Measurements from ENCODE around the gene RAD1. TPM values are rescaled to one million over a fixed set of nuclear protein-coding genes. Genes with fewer than 3 reads are reported as not detected.

The RAD1 gene
- total and polyA plus RNA-seq, 8 donors: 4.9 to 33.6 (median 15.1) TPM

- no peak overlapping the region for H3K4me3 ChIP-seq
- H3K27me3 ChIP-seq: no peaks in the 10 kb centered on the region
- H3K4me1 ChIP-seq: peaks cover 10 to 42% (median 22%) of the 10 kb centered on the region in 4 donors
- WGBS, 5 donors: 84 to 98% (median 88%) methylated on average over 2 of the region's 2 CpGs
- TF ChIP-seq CTCF (IDR thresholded peaks at IDR 0.05): no peak
- no peak for TF ChIP-seq POLR2AphosphoS5 (IDR thresholded peaks at IDR 0.05)
- TF ChIP-seq EP300 (IDR thresholded peaks at IDR 0.05): no peak
- TF ChIP-seq POLR2A (IDR thresholded peaks at IDR 0.05): no peak
- peaks cover 18 to 40% (median 34%) of the 10 kb centered on the region in 4 donors for H3K36me3 ChIP-seq
- no peaks in the 10 kb centered on the region for H3K9me3 ChIP-seq
- no peak overlapping the region for H3K27ac ChIP-seq
- intact Hi-C loops (cut with DNase I; ENCODE audit: low total_unique reads): no loop called here
- no peak for DNase-seq
Observed at GRCh38 chr5:34932947-34933346, 17.6 kb upstream of the RAD1 start.

DNA sequence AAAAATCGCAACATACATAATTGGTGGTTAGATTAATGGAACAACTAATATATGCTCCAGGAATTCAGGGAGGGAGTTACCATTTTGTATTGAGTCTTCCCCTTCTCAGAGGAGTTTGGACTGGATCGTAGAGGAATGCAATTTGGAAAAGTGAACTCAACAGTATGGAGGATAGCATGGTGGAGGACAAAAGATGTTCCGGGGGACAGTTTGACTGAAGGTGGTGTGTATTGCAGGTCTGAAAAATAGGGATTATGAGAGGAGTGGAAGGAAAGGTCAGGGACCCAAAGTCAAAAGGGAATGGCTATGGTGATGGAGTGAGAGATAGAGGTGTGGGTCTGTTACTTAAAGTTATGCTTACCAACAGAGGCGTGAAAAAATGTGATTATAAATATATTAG is 15.6 kb upstream of the RAD1 start:
- intact Hi-C loops (cut with DNase I; ENCODE audit: low total_unique reads): no loop called here
- TF ChIP-seq POLR2AphosphoS5 (IDR thresholded peaks at IDR 0.05): no peak
- Histone ChIP-seq H3K27me3 (no peaks in the 10 kb centered on the region), H3K27ac (peak overlapping the region in 2 of 5 donors; percentile 96 to 97), H3K9me3 (no peaks in the 10 kb centered on the region), H3K4me1 (peaks cover 10 to 42% (median 22%) of the 10 kb centered on the region in 4 donors), H3K36me3 (peaks cover 0 to 30% (median 23%) of the 10 kb centered on the region in 4 donors), H3K4me3 (peak overlapping the region; percentile 68 to 84 (median 80))
- WGBS, 5 donors: 67 to 79% (median 68%) methylated on average over 4 of the region's 4 CpGs
- DNase-seq: no peak

- Histone ChIP-seq H3K4me3 (peak overlapping the region; percentile 68 to 84 (median 80)), H3K9me3 (no peaks in the 10 kb centered on the region), H3K36me3 (peaks cover 0 to 30% (median 24%) of the 10 kb centered on the region in 4 donors), H3K4me1 (peaks cover 10 to 42% (median 22%) of the 10 kb centered on the region in 4 donors), H3K27ac (peak overlapping the region in 4 of 5 donors; percentile 88 to 98 (median 96)), H3K27me3 (no peaks in the 10 kb centered on the region)
- DNase-seq: no peak
- intact Hi-C loops (cut with DNase I; ENCODE audit: low total_unique reads): no loop called here
- TF ChIP-seq EP300 (IDR thresholded peaks at IDR 0.05) (no peak), POLR2A (IDR thresholded peaks at IDR 0.05) (no peak), POLR2AphosphoS5 (IDR thresholded peaks at IDR 0.05) (no peak), CTCF (IDR thresholded peaks at IDR 0.05) (no peak)
- WGBS, 5 donors: 1% methylated on average over 3 of the region's 3 CpGs
Observed at GRCh38 chr5:34930462-34930844, 15.1 kb upstream of the RAD1 start.

DNA sequence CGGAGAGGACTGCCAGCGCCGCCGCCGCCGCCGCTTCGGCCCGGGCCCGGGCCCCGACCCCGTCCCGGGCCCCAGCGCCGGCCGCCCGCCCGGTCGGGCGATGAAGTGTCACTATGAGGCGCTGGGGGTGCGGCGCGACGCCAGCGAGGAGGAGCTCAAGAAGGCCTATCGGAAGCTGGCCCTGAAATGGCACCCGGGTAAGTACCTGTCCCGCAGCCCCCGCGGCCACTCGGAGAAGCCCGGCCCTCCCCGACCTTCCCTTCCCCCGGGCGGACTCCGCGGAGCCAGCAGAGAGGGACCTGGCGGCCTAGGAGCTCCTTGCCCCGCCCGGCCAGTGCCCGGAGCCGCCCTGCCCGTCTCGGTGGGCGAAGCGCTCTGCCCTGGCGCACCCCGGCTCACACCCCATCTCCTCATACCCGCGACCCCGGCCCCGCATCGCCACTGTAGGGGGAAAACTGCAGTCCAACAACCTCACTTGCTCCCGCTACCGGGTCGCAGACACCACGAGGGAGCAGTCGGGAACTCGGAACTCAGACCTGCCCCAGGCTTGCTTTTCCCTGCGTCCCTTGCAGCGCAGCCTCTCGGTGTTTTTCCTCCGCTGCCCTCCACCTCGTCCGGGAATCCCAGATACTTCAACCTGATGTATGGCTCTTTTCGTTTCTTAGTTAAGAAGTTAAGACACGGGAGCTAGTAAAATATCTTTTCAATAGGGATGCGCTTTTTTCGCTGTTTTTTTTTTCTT is 14.6 kb upstream of the RAD1 start:
- WGBS, 5 donors: 0 to 1% (median 1%) methylated on average over 21 to 70 of the region's 70 CpGs
- peak in 1 of 3 donors; percentile 44 for TF ChIP-seq POLR2AphosphoS5 (IDR thresholded peaks at IDR 0.05)
- TF ChIP-seq CTCF (IDR thresholded peaks at IDR 0.05): no peak
- TF ChIP-seq EP300 (IDR thresholded peaks at IDR 0.05): no peak
- Histone ChIP-seq H3K36me3 (peaks cover 0 to 35% (median 28%) of the 10 kb centered on the region in 4 donors), H3K9me3 (no peaks in the 10 kb centered on the region), H3K27ac (peak overlapping the region; percentile 88 to 98 (median 97)), H3K4me1 (peaks cover 10 to 42% (median 22%) of the 10 kb centered on the region in 4 donors), H3K4me3 (peak overlapping the region; percentile 68 to 84 (median 80)), H3K27me3 (no peaks in the 10 kb centered on the region)
- DNase-seq: peak; percentile 89 to 95
- intact Hi-C loops (cut with DNase I; ENCODE audit: low total_unique reads): no loop called here

All from stomach (tissue), 9 donors.